RWPE1 (cell line): ENCODE measurements around the gene RFX6.

Experiments used
- CTCF ChIA-PET: fragments of 350-600 bp; sonication (Branson Sonifier 250); formaldehyde crosslinking; extraction: SDS; loops from one replicate; lab custom pipeline; 2021; lab: Yijun Ruan, JAX
- POLR2A ChIA-PET: fragments of 400-600 bp; formaldehyde crosslinking; extraction: SDS; loops from one replicate; lab custom pipeline; 2020; ENCODE audit warnings: antibody characterized with exemption; ENCODE audit not compliant: low non-redundant PET; lab: Yijun Ruan, JAX
- DNase-seq: peaks from one replicate; pipeline ENCODE4 v3.0.0; 2012; ENCODE audit warnings: low spot score
- H3K27ac ChIP-seq: fragments of 450-650 bp; 2 replicates; pipeline ENCODE4 v1.5.1; 2017
- CTCF ChIP-seq: fragments of 450-650 bp; conservative IDR thresholded peaks from 2 replicates; pipeline ENCODE4 v1.5.1; 2017; ENCODE audit warnings: low read depth, mild to moderate bottlenecking

Gene RFX6

GRCh38 chr6:116922853-116923548 is 46.0 kb downstream of the RFX6 start:
- ChIA-PET CTCF (interaction anchor here (0.6 kb wide), 1 partner anchor 52 kb away, joined by 4 read pairs; no protein-coding TSS in a partner anchor), POLR2A (no interaction called here)
- H3K27ac ChIP-seq = no peak overlapping the region
- DNase-seq = no peak
- no peak for TF ChIP-seq CTCF

GRCh38 chr6:116924245-116924644 is 47.2 kb downstream of the RFX6 start:
- CTCF ChIA-PET = no interaction called here
- POLR2A ChIA-PET = no interaction called here

GRCh38 chr6:116925088-116925794 is 48.2 kb downstream of the RFX6 start:
- CTCF ChIA-PET = no interaction called here
- DNase-seq = no peak
- no peak for TF ChIP-seq CTCF
- no peak overlapping the region for H3K27ac ChIP-seq
- POLR2A ChIA-PET = no interaction called here

More at GRCh38 chr6:116924245-116924644, 47.2 kb downstream of the RFX6 start:
- no peak for DNase-seq
- no peak overlapping the region for H3K27ac ChIP-seq
- TF ChIP-seq CTCF = no peak

GRCh38 chr6:116928677-116929076 is 51.6 kb downstream of the RFX6 start:
- no peak for DNase-seq
- H3K27ac ChIP-seq = no peak overlapping the region
- ChIA-PET CTCF (no interaction called here), POLR2A (no interaction called here)
- no peak for TF ChIP-seq CTCF

GRCh38 chr6:116929825-116930224 is 52.8 kb downstream of the RFX6 start:
- ChIA-PET CTCF (interaction anchor here (0.6 kb wide), 1 partner anchor 412 kb away, joined by 3 read pairs; no protein-coding TSS in a partner anchor), POLR2A (no interaction called here)
- no peak overlapping the region for H3K27ac ChIP-seq
- no peak for TF ChIP-seq CTCF
- DNase-seq = no peak

GRCh38 chr6:116931456-116931855 is 54.4 kb downstream of the RFX6 start:
- DNase-seq = no peak
- ChIA-PET CTCF (no interaction called here), POLR2A (no interaction called here)
- TF ChIP-seq CTCF = no peak
- no peak overlapping the region for H3K27ac ChIP-seq
